ENCODE measurements around the gene IGSF6. TPM values are rescaled to one million over a fixed set of nuclear protein-coding genes. Genes with fewer than 3 reads are reported as not detected.

Gene IGSF6
- polyA plus RNA-seq, 3 donors = 86.2 to 276 (median 159) TPM

DNA sequence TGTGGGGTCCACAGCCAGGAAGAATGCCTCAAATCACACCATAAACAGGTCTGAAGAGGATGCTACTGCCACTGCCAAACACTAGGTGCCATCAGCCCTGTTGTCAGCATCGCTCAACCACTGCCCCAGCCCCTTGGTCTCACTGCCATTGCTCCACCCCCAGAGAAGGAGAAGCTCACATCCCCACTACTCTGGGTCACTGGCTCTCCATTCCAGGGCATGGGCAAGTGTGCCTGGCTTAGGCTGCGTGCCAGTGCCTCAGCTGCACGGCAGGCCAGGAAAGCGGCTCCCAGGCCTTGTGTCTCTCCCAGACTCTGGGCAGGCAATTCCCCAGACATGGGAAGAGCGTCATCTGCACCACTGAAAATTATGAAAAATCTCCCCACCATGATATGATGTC lies 1.2 kb upstream of the IGSF6 start:
- Mint-ChIP-seq H3K36me3 (peaks cover 33 to 50% of the 10 kb centered on the region in 2 donors), H3K9me3 (peaks cover 0 to 3% (median 0%) of the 10 kb centered on the region in 7 donors), H3K27me3 (ENCODE audit: low read depth in 3 of 3) (peaks cover 0 to 4% (median 0%) of the 10 kb centered on the region in 3 donors), H3K27ac (peak overlapping the region; percentile 87 to 98 (median 97)), H3K4me3 (peak overlapping the region; percentile 86 to 92), H3K4me1 (peaks cover 80% of the 10 kb centered on the region)
- H3K9ac ChIP-seq (ENCODE audit: insufficient read depth, low read length, poor library complexity, severe bottlenecking) = peak overlapping the region; percentile 75
- no peak for TF ChIP-seq CTCF (IDR thresholded peaks at IDR 0.05)
- peak overlapping the region; percentile 89 for H3K4me2 ChIP-seq (replicated peaks; ENCODE audit: extremely low read depth, low read length, poor library complexity, severe bottlenecking)
- peaks cover 20 to 27% of the 10 kb centered on the region in 2 donors for H3K36me3 ChIP-seq (replicated peaks in 1 of 2; ENCODE audit: control insufficient read depth in 1 of 2, insufficient read depth in 2 of 2, low read length in 2 of 2)
- H3K9me3 ChIP-seq (replicated peaks in 1 of 2; ENCODE audit: control insufficient read depth in 1 of 2, insufficient read depth in 1 of 2, low read length in 2 of 2) = no peaks in the 10 kb centered on the region
- H3K27me3 ChIP-seq (ENCODE audit: control insufficient read depth in 2 of 2, insufficient read depth in 2 of 2, low read length in 2 of 2) = no peaks in the 10 kb centered on the region
- H3K27ac ChIP-seq (ENCODE audit: low read depth in 1 of 2, low read length in 2 of 2) = peak overlapping the region; percentile 77 to 93
- H2AFZ ChIP-seq (ENCODE audit: insufficient read depth, low read depth, low read length, poor library complexity, severe bottlenecking) = no peak overlapping the region
- H3K79me2 ChIP-seq (ENCODE audit: insufficient read depth, low read length) = peaks cover 93% of the 10 kb centered on the region
- H3K4me1 ChIP-seq (ENCODE audit: control insufficient read depth in 1 of 2, insufficient read depth in 2 of 2, low read length in 2 of 2) = peaks cover 76 to 79% of the 10 kb centered on the region in 2 donors
- H3K4me3 ChIP-seq (replicated peaks in 1 of 3; ENCODE audit: low read depth in 2 of 3, low read length in 3 of 3) = peak overlapping the region; percentile 81 to 98 (median 92)
- H4K20me1 ChIP-seq (ENCODE audit: insufficient read depth, low read length) = peaks cover 32% of the 10 kb centered on the region
- WGBS (ENCODE audit: insufficient coverage) = 53% methylated on average over 4 of the region's 5 CpGs
- DNase-seq = peak; percentile 41 to 50 (median 46)
- intact Hi-C loops (cut with micrococcal nuclease) = loop anchor here (5.0 to 10.0 kb wide), 2 partner anchors 41 to 641 kb away; partner anchors contain the start of gene POLR3E (in 2 of the 2)

DNA sequence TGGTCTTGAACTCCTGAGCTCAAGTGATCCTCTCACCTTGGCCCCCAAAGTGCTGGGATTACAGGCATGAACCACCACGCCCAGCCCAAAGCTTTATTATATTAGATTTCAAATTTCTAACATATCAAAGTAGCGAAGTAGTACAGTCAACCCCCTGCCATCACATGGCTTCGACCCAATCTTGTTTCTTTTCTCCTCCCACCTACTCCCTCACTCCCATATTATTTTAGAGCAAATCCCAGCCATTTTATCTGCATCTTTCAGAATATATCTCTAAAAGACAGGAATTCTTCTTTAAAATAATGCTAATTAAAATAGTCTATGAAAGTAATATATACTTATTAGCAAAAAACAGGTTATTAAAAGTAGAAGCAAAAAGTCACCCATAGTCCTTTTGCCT lies 893 bp downstream of the IGSF6 start:
- Histone ChIP-seq H3K27me3 (ENCODE audit: control insufficient read depth in 2 of 2, insufficient read depth in 2 of 2, low read length in 2 of 2) (no peaks in the 10 kb centered on the region), H3K36me3 (replicated peaks in 1 of 2; ENCODE audit: control insufficient read depth in 1 of 2, insufficient read depth in 2 of 2, low read length in 2 of 2) (peaks cover 41 to 47% of the 10 kb centered on the region in 2 donors), H3K9ac (ENCODE audit: insufficient read depth, low read length, poor library complexity, severe bottlenecking) (peak overlapping the region; percentile 75), H3K4me2 (replicated peaks; ENCODE audit: extremely low read depth, low read length, poor library complexity, severe bottlenecking) (peak overlapping the region; percentile 89), H3K4me1 (ENCODE audit: control insufficient read depth in 1 of 2, insufficient read depth in 2 of 2, low read length in 2 of 2) (peaks cover 77 to 79% of the 10 kb centered on the region in 2 donors), H3K9me3 (replicated peaks in 1 of 2; ENCODE audit: control insufficient read depth in 1 of 2, insufficient read depth in 1 of 2, low read length in 2 of 2) (no peaks in the 10 kb centered on the region), H4K20me1 (ENCODE audit: insufficient read depth, low read length) (peaks cover 44% of the 10 kb centered on the region), H3K27ac (ENCODE audit: low read depth in 1 of 2, low read length in 2 of 2) (peak overlapping the region; percentile 77 to 98), H3K79me2 (ENCODE audit: insufficient read depth, low read length) (peaks cover 96% of the 10 kb centered on the region), H2AFZ (ENCODE audit: insufficient read depth, low read depth, low read length, poor library complexity, severe bottlenecking) (no peak overlapping the region), H3K4me3 (replicated peaks in 1 of 3; ENCODE audit: low read depth in 2 of 3, low read length in 3 of 3) (peak overlapping the region; percentile 81 to 98 (median 92))
- 60% methylated on average over 2 of the region's 3 CpGs for WGBS (ENCODE audit: insufficient coverage)
- DNase-seq = no peak
- Mint-ChIP-seq H3K27me3 (ENCODE audit: low read depth in 3 of 3) (no peaks in the 10 kb centered on the region), H3K36me3 (peaks cover 52 to 65% of the 10 kb centered on the region in 2 donors), H3K27ac (peak overlapping the region; percentile 93 to 98 (median 97)), H3K4me3 (peak overlapping the region; percentile 86 to 92), H3K9me3 (no peaks in the 10 kb centered on the region), H3K4me1 (peaks cover 79% of the 10 kb centered on the region)
- no peak for TF ChIP-seq CTCF (IDR thresholded peaks at IDR 0.05)
- intact Hi-C loops (cut with micrococcal nuclease) = loop anchor here (5.0 to 10.0 kb wide), 2 partner anchors 39 to 643 kb away; partner anchors contain the start of gene POLR3E (in 2 of the 2)

All from CD14-positive monocyte (primary cell).